Measurements from ENCODE around the gene RASA3. TPM values are rescaled to one million over a fixed set of nuclear protein-coding genes. Genes with fewer than 3 reads are reported as not detected.
"Not testable (repeated sequence)": the region's sequence is repeated elsewhere in the genome, so short reads cannot be mapped to it uniquely, and the experiment has no call there.

The RASA3 gene
- total RNA-seq, 1 experiment from 2014 or later = 9.1 TPM

DNA sequence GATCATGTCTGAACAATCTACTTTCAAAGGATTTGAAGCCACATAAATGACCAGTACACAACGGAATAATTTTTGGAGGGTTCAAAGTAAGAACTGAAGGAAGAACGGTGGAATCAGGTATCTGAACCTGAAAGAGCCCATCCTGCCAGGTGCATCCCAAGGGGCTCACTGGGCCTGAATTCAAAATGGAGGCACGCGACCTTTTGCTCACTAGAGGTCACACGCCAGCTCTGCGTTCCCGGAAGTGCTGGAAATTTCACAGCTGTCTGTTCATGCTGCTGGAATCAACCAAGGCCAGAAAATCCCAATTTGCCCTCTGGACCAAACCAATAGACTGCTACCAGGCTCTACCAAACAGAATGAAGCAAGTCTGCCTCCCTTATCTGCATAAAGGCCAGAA lies 4.2 kb upstream of the RASA3 start:
- H3K4me3 Mint-ChIP-seq (ENCODE audit: unreplicated experiment) = no peak overlapping the region
- no TSS peak for BruUV-seq (replicated peaks)
- CTCF ChIA-PET = no interaction called here
- no peaks in the 10 kb centered on the region for H3K27me3 Mint-ChIP-seq (ENCODE audit: insufficient read depth, unreplicated experiment)
- no peaks in the 10 kb centered on the region for H3K36me3 Mint-ChIP-seq (ENCODE audit: insufficient read depth, unreplicated experiment)
- no peak overlapping the region for H3K27ac Mint-ChIP-seq (ENCODE audit: low read depth, unreplicated experiment)
- POLR2A ChIA-PET = no interaction called here
- TF ChIP-seq, protein P1, sequence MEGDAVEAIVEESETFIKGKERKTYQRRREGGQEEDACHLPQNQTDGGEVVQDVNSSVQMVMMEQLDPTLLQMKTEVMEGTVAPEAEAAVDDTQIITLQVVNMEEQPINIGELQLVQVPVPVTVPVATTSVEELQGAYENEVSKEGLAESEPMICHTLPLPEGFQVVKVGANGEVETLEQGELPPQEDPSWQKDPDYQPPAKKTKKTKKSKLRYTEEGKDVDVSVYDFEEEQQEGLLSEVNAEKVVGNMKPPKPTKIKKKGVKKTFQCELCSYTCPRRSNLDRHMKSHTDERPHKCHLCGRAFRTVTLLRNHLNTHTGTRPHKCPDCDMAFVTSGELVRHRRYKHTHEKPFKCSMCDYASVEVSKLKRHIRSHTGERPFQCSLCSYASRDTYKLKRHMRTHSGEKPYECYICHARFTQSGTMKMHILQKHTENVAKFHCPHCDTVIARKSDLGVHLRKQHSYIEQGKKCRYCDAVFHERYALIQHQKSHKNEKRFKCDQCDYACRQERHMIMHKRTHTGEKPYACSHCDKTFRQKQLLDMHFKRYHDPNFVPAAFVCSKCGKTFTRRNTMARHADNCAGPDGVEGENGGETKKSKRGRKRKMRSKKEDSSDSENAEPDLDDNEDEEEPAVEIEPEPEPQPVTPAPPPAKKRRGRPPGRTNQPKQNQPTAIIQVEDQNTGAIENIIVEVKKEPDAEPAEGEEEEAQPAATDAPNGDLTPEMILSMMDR (IDR thresholded peaks at IDR 0.05; ENCODE audit: unreplicated experiment) = no peak
- H3K9me3 Mint-ChIP-seq (ENCODE audit: unreplicated experiment) = no peaks in the 10 kb centered on the region
- no peaks in the 10 kb centered on the region for H3K4me1 Mint-ChIP-seq (ENCODE audit: insufficient read depth, unreplicated experiment)
- no peak for DNase-seq (ENCODE audit: unreplicated experiment)
- intact Hi-C loops (cut with micrococcal nuclease) = no loop called here

DNA sequence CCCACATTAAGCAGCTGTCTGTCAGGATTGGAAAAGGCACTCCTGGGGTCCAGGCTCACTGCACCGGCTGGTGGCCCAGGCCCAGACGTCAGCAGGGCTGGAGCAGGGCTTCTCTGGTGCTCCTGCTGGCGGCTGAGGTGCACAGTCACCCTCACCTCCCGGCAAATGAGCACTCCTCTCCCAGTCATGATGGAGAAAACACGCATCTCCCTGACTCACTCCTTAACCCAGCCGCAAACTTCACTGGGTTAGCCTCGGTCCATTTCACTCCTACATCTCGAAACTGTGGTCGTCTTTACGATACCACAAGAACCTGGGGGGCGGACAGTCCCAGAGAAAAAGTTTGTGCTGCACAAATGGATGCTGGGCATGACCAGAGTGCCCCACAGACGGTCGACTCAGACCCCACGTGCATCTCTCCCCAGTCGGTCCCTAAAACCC lies 3.3 kb upstream of the RASA3 start:
- no TSS peak for BruUV-seq (replicated peaks)
- CTCF ChIA-PET = no interaction called here
- POLR2A ChIA-PET = interaction anchor here (0.6 kb wide), 1 partner anchor 125 kb away, joined by 3 read pairs; no protein-coding TSS in a partner anchor
- no peak overlapping the region for H3K27ac Mint-ChIP-seq (ENCODE audit: low read depth, unreplicated experiment)
- H3K4me3 Mint-ChIP-seq (ENCODE audit: unreplicated experiment) = no peak overlapping the region
- TF ChIP-seq, protein P1 (IDR thresholded peaks at IDR 0.05; ENCODE audit: unreplicated experiment) = no peak
- H3K4me1 Mint-ChIP-seq (ENCODE audit: insufficient read depth, unreplicated experiment) = peaks cover 4% of the 10 kb centered on the region
- no peaks in the 10 kb centered on the region for H3K9me3 Mint-ChIP-seq (ENCODE audit: unreplicated experiment)
- no peak for DNase-seq (ENCODE audit: unreplicated experiment)
- H3K36me3 Mint-ChIP-seq (ENCODE audit: insufficient read depth, unreplicated experiment) = no peaks in the 10 kb centered on the region
- no peaks in the 10 kb centered on the region for H3K27me3 Mint-ChIP-seq (ENCODE audit: insufficient read depth, unreplicated experiment)
- intact Hi-C loops (cut with micrococcal nuclease) = no loop called here

DNA sequence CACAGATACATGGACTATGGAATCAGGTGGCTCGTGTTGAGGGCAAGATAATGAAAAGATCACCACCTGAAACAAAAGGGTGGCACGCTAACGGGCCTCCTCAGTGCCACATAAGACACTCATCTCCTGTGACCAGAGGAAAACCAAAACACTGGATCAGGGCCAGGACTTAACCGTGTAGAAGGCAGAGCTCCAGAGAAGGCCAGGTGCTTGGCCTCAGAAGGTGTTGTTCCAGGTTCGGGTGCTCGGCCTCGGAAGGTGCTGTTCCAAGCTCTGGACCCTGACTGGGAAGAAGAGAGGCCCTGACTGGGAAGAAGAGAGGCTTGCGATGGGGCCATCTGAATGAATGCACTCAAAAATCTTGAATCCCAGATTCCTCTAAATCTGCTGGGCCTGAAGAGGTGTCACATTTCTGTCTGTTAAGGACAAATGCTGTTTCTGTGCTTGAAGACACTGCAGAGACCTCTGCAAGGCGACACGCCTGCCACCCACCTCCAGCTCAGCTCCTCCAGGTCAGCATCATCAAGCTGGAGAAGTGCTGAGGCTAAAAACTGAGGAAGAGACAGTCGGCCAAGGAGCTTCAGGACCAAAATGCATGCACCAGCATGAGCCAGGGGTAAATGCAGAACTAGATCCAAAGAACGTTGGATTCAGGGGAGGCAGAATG lies 2.7 kb upstream of the RASA3 start:
- CTCF ChIA-PET = interaction anchor here (0.6 to 0.7 kb wide), 2 partner anchors 11 to 479 kb away, joined by 3 read pairs; no protein-coding TSS in a partner anchor
- H3K4me1 Mint-ChIP-seq (ENCODE audit: insufficient read depth, unreplicated experiment) = peaks cover 5% of the 10 kb centered on the region
- TF ChIP-seq, protein P1 (IDR thresholded peaks at IDR 0.05; ENCODE audit: unreplicated experiment) = no peak
- H3K9me3 Mint-ChIP-seq (ENCODE audit: unreplicated experiment) = no peaks in the 10 kb centered on the region
- no peak for DNase-seq (ENCODE audit: unreplicated experiment)
- no TSS peak for BruUV-seq (replicated peaks)
- intact Hi-C loops (cut with micrococcal nuclease) = loop anchor here (5.0 kb wide), 1 partner anchor 92 kb away; no protein-coding TSS in a partner anchor
- no peaks in the 10 kb centered on the region for H3K27me3 Mint-ChIP-seq (ENCODE audit: insufficient read depth, unreplicated experiment)
- no peak overlapping the region for H3K27ac Mint-ChIP-seq (ENCODE audit: low read depth, unreplicated experiment)
- POLR2A ChIA-PET = interaction anchor here (0.7 kb wide), 1 partner anchor 175 kb away, joined by 3 read pairs; no protein-coding TSS in a partner anchor
- H3K4me3 Mint-ChIP-seq (ENCODE audit: unreplicated experiment) = no peak overlapping the region
- H3K36me3 Mint-ChIP-seq (ENCODE audit: insufficient read depth, unreplicated experiment) = no peaks in the 10 kb centered on the region

DNA sequence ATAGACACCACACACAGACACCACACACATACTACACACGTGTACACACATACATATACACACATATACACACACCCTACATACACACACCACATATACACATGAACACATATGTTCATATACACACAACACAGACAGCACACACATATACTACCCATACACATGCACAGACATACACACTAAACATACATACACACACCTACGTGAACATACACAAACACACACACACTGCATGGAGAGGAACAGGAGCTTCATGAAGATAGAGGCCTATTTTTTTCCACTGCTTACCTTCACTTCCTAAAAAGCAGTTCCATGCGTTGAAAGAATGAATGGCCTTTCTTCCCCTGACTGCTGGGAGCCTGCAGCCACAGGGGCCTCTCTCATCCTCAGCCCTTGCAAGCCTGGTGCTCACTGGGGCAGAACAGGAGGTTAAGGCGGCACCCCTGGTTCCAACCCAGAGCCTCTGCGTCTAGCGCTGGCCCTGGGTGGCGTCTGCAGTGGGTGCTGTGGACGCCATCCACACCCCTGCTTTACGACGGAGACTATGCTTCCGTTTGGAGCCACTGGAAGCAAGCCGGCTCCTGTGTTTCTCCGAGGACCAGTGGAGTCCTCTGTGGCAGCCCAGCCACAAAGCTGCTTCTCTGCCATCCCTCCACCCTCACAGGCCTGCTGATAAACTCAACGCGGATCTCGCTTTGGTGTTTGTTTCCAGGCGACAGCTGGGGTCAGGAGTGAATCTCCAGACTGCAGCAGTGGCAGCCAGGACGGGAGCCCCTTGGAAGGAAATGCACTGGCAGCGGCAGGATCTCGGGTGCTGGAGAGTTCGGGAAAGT lies 1.9 kb upstream of the RASA3 start:
- no peak overlapping the region for H3K27ac Mint-ChIP-seq (ENCODE audit: low read depth, unreplicated experiment)
- intact Hi-C loops (cut with micrococcal nuclease) = loop anchor here (5.0 kb wide), 1 partner anchor 93 kb away; no protein-coding TSS in a partner anchor
- H3K4me1 Mint-ChIP-seq (ENCODE audit: insufficient read depth, unreplicated experiment) = peaks cover 5% of the 10 kb centered on the region
- CTCF ChIA-PET = interaction anchor here (0.7 kb wide), 1 partner anchor 10 kb away, joined by 3 read pairs; no protein-coding TSS in a partner anchor
- POLR2A ChIA-PET = no interaction called here
- H3K9me3 Mint-ChIP-seq (ENCODE audit: unreplicated experiment) = no peaks in the 10 kb centered on the region
- TF ChIP-seq, protein P1 (IDR thresholded peaks at IDR 0.05; ENCODE audit: unreplicated experiment) = no peak
- H3K36me3 Mint-ChIP-seq (ENCODE audit: insufficient read depth, unreplicated experiment) = no peaks in the 10 kb centered on the region
- no peaks in the 10 kb centered on the region for H3K27me3 Mint-ChIP-seq (ENCODE audit: insufficient read depth, unreplicated experiment)
- H3K4me3 Mint-ChIP-seq (ENCODE audit: unreplicated experiment) = peak overlapping the region; percentile 12
- no peak for DNase-seq (ENCODE audit: unreplicated experiment)
- BruUV-seq (replicated peaks) = no TSS peak

DNA sequence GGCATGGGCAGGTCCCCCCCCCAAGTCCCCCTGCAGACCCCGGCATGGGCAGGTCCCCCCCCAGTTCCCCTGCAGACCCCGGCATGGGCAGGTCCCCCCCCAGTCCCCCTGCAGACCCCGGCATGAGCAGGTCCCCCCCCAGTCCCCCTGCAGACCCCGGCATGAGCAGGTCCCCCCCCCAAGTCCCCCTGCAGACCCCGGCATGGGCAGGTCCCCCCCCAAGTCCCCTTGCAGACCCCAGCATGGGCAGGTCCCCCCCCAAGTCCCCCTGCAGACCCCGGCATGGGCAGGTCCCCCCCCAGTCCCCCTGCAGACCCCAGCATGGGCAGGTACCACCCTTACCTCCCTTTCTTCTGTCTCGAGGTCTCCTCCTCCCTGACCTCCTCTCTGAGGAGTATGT lies 1.1 kb upstream of the RASA3 start:
- not testable (repeated sequence) for H3K27ac Mint-ChIP-seq (ENCODE audit: low read depth, unreplicated experiment); BruUV-seq (replicated peaks)
- intact Hi-C loops (cut with micrococcal nuclease) = loop anchor here (5.0 kb wide), 1 partner anchor 94 kb away; no protein-coding TSS in a partner anchor

DNA sequence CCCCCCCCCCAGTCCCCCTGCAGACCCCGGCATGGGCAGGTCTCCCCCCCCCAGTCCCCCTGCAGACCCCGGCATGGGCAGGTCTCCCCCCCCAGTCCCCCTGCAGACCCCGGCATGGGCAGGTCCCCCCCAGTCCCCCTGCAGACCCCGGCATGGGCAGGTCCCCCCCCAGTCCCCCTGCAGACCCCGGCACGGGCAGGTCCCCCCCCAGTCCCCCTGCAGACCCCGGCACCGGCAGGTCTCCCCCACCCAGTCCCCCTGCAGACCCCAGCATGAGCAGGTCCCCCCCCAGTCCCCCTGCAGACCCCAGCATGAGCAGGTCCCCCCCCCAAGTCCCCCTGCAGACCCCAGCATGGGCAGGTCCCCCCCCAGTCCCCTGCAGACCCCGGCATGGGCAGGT lies 703 bp upstream of the RASA3 start:
- intact Hi-C loops (cut with micrococcal nuclease) = loop anchor here (5.0 kb wide), 1 partner anchor 94 kb away; no protein-coding TSS in a partner anchor
- CTCF ChIA-PET; H3K27me3 Mint-ChIP-seq (ENCODE audit: insufficient read depth, unreplicated experiment); POLR2A ChIA-PET; H3K9me3 Mint-ChIP-seq (ENCODE audit: unreplicated experiment); H3K4me1 Mint-ChIP-seq (ENCODE audit: insufficient read depth, unreplicated experiment); DNase-seq (ENCODE audit: unreplicated experiment); H3K36me3 Mint-ChIP-seq (ENCODE audit: insufficient read depth, unreplicated experiment); BruUV-seq (replicated peaks); H3K27ac Mint-ChIP-seq (ENCODE audit: low read depth, unreplicated experiment): not testable (repeated sequence)
- peak overlapping the region; percentile 89 for H3K4me3 Mint-ChIP-seq (ENCODE audit: unreplicated experiment)

More for the DNA sequence above, 1.1 kb upstream of the RASA3 start:
- POLR2A ChIA-PET; CTCF ChIA-PET; H3K9me3 Mint-ChIP-seq (ENCODE audit: unreplicated experiment); DNase-seq (ENCODE audit: unreplicated experiment); H3K4me1 Mint-ChIP-seq (ENCODE audit: insufficient read depth, unreplicated experiment); H3K36me3 Mint-ChIP-seq (ENCODE audit: insufficient read depth, unreplicated experiment); H3K27me3 Mint-ChIP-seq (ENCODE audit: insufficient read depth, unreplicated experiment): not testable (repeated sequence)
- peak overlapping the region; percentile 12 for H3K4me3 Mint-ChIP-seq (ENCODE audit: unreplicated experiment)

Measured in MCF 10A (cell line).